Measurements from ENCODE around the gene TEX48. TPM values are rescaled to one million over a fixed set of nuclear protein-coding genes. Genes with fewer than 3 reads are reported as not detected.

The TEX48 gene
- total RNA-seq, 1 donor from 2014 or later: not detected

- Mint-ChIP-seq H3K27me3 (ENCODE audit: unreplicated experiment) (peaks cover 10% of the 10 kb centered on the region), H3K27ac (ENCODE audit: unreplicated experiment) (no peak overlapping the region), H3K36me3 (ENCODE audit: unreplicated experiment) (no peaks in the 10 kb centered on the region), H3K9me3 (ENCODE audit: unreplicated experiment) (peaks cover 5% of the 10 kb centered on the region), H3K4me3 (ENCODE audit: unreplicated experiment) (no peak overlapping the region), H3K4me1 (ENCODE audit: unreplicated experiment) (peaks cover 7% of the 10 kb centered on the region)
- TF ChIP-seq CTCF (IDR thresholded peaks at IDR 0.05): no peak
- DNase-seq (ENCODE audit: extremely low spot score, unreplicated experiment): no peak
These were observed 12.0 kb downstream of the TEX48 start for GRCh38 chr9:114669961-114670360.

- Mint-ChIP-seq H3K36me3 (ENCODE audit: unreplicated experiment) (no peaks in the 10 kb centered on the region), H3K27me3 (ENCODE audit: unreplicated experiment) (peaks cover 23% of the 10 kb centered on the region), H3K4me1 (ENCODE audit: unreplicated experiment) (no peaks in the 10 kb centered on the region), H3K9me3 (ENCODE audit: unreplicated experiment) (peaks cover 5% of the 10 kb centered on the region), H3K27ac (ENCODE audit: unreplicated experiment) (no peak overlapping the region), H3K4me3 (ENCODE audit: unreplicated experiment) (no peak overlapping the region)
- TF ChIP-seq CTCF (IDR thresholded peaks at IDR 0.05): no peak
- no peak for DNase-seq (ENCODE audit: extremely low spot score, unreplicated experiment)
These were observed 13.8 kb downstream of the TEX48 start for GRCh38 chr9:114668146-114668545.

- DNase-seq (ENCODE audit: extremely low spot score, unreplicated experiment): no peak
- Mint-ChIP-seq H3K4me3 (ENCODE audit: unreplicated experiment) (no peak overlapping the region), H3K36me3 (ENCODE audit: unreplicated experiment) (no peaks in the 10 kb centered on the region), H3K27ac (ENCODE audit: unreplicated experiment) (no peak overlapping the region), H3K4me1 (ENCODE audit: unreplicated experiment) (no peaks in the 10 kb centered on the region), H3K27me3 (ENCODE audit: unreplicated experiment) (peaks cover 32% of the 10 kb centered on the region), H3K9me3 (ENCODE audit: unreplicated experiment) (peaks cover 5% of the 10 kb centered on the region)
- TF ChIP-seq CTCF (IDR thresholded peaks at IDR 0.05): no peak
These were observed 15.1 kb downstream of the TEX48 start for GRCh38 chr9:114666851-114667250.

GRCh38 chr9:114666401-114666800 lies 15.6 kb downstream of the TEX48 start:
- Mint-ChIP-seq H3K9me3 (ENCODE audit: unreplicated experiment) (peaks cover 5% of the 10 kb centered on the region), H3K4me3 (ENCODE audit: unreplicated experiment) (no peak overlapping the region)

GRCh38 chr9:114664181-114664580 lies 17.8 kb downstream of the TEX48 start:
- TF ChIP-seq CTCF (IDR thresholded peaks at IDR 0.05): no peak
- H3K4me1 Mint-ChIP-seq (ENCODE audit: unreplicated experiment): no peaks in the 10 kb centered on the region
- peaks cover 48% of the 10 kb centered on the region for H3K27me3 Mint-ChIP-seq (ENCODE audit: unreplicated experiment)
- H3K36me3 Mint-ChIP-seq (ENCODE audit: unreplicated experiment): no peaks in the 10 kb centered on the region
- no peak overlapping the region for H3K27ac Mint-ChIP-seq (ENCODE audit: unreplicated experiment)
- no peaks in the 10 kb centered on the region for H3K9me3 Mint-ChIP-seq (ENCODE audit: unreplicated experiment)
- no peak overlapping the region for H3K4me3 Mint-ChIP-seq (ENCODE audit: unreplicated experiment)
- DNase-seq (ENCODE audit: extremely low spot score, unreplicated experiment): no peak

More at GRCh38 chr9:114666401-114666800, 15.6 kb downstream of the TEX48 start:
- H3K4me1 Mint-ChIP-seq (ENCODE audit: unreplicated experiment): no peaks in the 10 kb centered on the region
- DNase-seq (ENCODE audit: extremely low spot score, unreplicated experiment): no peak
- peaks cover 37% of the 10 kb centered on the region for H3K27me3 Mint-ChIP-seq (ENCODE audit: unreplicated experiment)
- no peaks in the 10 kb centered on the region for H3K36me3 Mint-ChIP-seq (ENCODE audit: unreplicated experiment)
- H3K27ac Mint-ChIP-seq (ENCODE audit: unreplicated experiment): no peak overlapping the region
- TF ChIP-seq CTCF (IDR thresholded peaks at IDR 0.05): no peak

Data from osteocyte (in vitro differentiated cells).